H54 (cell line): ENCODE measurements around the gene GHITM.
"Not testable (repeated sequence)": the region's sequence is repeated elsewhere in the genome, so short reads cannot be mapped to it uniquely, and the experiment has no call there.

Source experiments
- DNase-seq: peaks from one replicate; pipeline ENCODE4 v3.0.0; 2011; ENCODE audit warnings: low spot score, mixed read lengths; ENCODE audit not compliant: insufficient read length
- FAIRE-seq: peaks from 3 replicates; lab custom pipeline; 2011; peaks lifted over from hg19 to GRCh38; lab: Jason Lieb, UNC
- POLR2A ChIP-seq: IDR thresholded peaks from 2 replicates; pipeline ENCODE4 v1.6.1; 2011; ENCODE audit warnings: low read depth, mild to moderate bottlenecking, low read length

Gene GHITM

DNA sequence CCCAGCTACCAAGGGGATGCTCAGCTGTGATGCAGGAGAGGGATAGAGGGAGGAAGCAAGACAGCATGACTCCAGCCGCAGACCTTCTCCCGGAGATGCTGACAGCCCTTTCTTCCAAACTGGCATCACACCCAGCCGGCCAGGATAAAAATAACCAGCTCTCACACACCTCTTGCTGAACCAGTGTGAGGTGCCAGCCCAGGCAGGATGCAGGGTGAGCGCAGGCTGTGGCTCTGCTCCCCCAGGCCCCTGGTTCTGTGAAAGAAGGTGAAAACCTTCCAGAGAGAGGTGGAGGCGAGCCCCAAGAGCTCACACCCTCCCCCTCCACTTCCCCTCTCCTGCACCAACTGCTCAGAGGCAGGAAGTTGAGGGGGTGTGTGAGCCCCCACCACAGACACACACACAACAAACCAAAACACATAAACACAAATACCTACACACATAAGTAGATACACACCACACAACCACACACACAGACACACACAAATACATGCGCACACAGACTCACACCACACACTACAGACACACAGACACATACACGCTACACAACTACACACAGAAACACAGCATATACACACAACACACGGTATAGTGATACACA, 38.3 kb downstream of the GHITM start:
- no peak for FAIRE-seq
- TF ChIP-seq POLR2A: no peak
- DNase-seq: no peak

DNA sequence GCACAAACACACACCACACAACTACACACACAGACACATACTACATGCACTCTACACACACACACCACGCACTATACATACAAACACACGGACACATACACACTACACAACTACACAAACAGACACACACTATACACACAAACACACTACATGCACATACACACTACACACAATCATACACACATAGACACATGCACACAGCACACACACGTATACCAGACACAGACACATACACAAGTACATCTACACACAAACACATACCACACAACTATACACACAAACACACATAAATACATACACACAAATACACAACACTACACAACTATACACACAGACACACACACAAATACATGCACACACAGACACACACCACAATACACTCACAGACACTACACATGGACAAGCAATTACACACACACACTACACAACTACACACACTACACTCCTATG, 38.9 kb downstream of the GHITM start:
- DNase-seq (no peak), FAIRE-seq (no peak)
- no peak for TF ChIP-seq POLR2A

DNA sequence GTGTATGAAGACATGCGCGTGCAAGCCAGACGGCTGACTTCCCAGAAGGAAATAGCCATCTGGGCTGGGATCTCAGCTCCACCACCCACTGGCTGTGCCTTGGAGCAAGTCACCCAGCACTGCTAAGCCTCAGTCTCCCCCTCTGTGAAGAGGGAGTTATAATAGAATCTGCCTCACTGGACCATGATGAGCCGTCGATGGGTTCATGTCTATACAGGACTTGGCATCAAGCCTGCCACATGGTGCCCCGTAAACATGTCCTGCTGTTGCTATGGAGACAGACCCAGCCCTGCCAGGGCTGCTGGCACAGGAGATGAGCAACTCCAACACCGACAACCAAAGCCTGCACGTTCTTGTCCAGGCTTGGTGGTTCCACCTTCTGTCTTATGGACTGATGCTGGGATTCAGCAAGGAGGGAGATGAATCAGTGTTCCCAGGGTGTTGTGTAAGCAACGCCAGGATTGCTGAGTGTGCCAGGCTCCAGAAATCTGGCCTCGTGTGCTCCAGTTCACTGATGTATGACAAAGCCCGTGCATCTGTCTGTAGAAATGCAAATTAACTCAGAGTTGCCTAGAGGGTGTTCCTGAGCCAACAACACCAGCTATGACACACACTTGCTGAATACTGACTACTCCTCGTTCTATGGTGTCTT, 39.9 kb downstream of the GHITM start:
- FAIRE-seq (no peak), DNase-seq (no peak)
- TF ChIP-seq POLR2A: no peak

DNA sequence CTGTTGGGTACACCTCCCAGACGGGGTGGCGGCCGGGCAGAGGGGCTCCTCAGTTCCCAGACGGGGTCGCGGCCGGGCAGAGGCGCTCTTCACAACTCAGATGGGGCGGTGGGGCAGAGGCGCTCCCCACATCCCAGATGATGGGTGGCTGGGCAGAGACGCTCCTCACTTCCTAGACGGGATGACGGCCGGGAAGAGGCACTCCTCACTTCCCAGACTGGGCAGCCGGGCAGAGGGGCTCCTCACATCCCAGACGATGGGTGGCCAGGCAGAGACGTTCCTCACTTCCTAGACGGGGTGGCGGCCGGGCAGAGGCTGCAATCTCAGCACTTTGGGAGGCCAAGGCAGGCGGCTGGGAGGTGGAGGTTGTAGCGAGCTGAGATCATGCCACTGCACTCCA, 41.1 kb downstream of the GHITM start:
- not testable (repeated sequence) for FAIRE-seq, DNase-seq

DNA sequence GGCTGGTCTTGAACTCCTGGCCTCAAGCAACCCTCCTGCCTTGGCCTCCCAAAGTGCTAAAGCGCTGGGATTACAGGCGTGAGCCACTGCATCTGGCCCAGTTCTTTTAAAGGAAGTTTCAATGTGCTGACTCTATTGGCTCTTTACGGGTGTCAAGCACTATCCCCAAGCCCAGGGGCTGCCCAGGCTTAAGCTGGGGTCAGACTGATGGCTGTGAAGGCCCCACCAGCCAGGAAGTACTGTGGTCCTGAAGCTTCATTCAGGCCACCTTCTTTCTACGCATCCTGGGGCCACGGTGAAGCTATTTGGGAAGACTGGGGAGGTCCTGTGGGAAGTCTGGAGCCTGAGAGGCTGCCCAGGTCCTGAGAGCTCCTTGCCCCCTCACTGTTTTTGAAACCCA, 42.3 kb downstream of the GHITM start:
- FAIRE-seq (no peak), DNase-seq (no peak)
- no peak for TF ChIP-seq POLR2A

DNA sequence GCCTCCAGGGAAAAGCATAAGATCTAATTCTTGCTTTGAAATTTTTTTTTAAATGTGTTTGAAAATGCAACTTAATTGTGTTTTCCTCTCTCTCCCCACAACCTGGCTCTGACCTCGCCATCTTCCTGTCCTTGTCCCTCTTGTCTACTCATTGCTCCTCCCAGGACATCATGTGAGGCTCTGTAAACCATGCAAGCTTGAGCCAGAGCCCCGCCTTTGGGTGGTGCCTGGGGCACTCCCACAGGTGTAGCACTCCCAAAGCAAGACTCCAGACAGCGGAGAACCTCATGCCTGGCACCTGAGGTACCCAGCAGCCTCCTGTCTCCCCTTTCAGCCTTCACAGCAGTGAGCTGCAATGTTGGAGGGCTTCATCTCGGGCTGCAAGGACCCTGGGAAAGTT, 45.2 kb downstream of the GHITM start:
- DNase-seq (no peak), FAIRE-seq (no peak)
- TF ChIP-seq POLR2A: no peak

DNA sequence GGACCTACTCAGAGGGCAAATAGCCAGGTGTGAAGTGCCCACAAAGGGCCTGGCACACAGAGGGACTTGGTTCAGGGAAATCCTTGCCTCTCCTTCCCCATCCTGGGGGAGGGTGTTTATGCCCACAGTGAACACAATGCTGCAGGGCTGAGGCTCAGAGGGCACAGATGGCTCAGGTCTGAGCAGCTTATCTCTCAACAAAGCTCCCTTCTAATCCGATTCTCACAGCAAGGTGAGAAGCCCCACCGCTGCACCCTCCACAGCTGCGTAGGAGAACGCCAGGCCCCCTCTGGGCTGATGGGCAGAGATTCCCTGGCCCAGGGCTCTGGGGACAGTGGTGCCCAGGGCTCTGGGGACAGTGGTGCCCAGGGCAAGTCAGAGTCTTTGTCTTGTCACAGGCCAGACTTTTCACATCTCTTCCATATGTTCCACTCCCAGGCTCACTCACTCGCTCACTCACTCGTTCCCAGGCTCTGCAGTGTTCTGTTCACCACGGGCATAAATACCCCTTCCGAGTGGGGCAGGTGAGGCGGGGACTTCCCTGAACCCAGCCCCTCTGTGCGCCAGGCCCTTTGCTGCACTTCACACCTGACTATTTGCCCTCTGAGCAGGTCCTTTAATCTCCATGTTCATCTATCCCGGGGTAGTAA, 46.3 kb downstream of the GHITM start:
- DNase-seq (no peak), FAIRE-seq (no peak)
- no peak for TF ChIP-seq POLR2A

DNA sequence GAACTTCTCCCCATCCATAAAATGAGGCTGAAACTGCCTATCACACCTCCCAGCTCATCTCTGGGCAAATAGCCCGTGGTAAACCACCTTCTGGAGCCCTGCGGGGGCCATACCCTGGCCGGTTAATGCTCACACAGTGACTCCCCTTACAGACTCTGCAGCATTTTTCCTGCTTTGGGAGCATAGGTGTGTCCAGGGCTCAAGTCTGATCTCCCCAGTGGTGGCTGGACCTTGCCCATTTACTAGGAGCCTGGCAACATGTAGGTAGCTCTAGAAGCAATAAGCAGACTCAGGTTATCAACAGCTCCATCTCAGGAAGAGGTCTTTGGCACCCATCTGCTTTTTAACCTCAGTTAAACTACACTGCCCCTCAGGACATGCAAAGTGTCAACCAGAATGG, 49.5 kb downstream of the GHITM start:
- TF ChIP-seq POLR2A: no peak
- DNase-seq (no peak), FAIRE-seq (no peak)

DNA sequence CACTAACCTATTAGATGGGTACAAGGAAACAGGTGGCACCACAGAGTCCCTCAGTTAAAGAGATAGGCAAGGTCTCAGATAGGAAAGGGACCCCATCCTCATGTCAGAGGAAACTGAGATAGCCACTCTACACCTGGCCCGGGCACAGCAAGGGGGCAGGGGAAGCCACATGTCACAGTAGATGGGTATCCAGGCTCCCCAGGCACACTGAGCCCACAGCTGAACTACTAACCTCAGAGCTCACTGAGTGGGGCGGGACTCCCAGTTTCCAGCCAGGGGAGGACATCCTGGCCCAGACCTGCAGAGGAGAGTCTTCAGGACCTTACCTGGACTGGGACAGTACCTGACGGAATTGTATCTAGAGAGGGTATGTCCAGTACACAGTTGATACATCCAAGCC, 51.3 kb downstream of the GHITM start:
- no peak for TF ChIP-seq POLR2A
- no peak for DNase-seq
- no peak for FAIRE-seq

DNA sequence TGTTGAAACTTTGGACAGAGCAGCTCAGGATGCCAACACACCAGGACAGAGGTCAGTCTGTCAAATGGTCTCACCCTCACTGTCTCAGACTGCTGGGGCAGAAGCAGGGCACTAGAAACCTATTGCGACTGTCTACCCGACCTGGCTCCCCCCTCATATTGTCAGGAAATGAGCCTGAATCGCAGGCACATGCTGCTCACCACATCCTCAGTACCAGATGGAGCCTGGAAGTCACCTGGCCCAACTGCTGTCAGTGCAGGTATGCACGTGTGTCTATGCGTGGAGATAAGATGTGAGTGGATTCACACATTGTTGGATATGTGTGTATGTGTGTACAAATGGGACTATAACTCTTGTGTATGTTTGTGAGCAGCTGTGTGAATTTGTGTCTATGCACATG, 51.8 kb downstream of the GHITM start:
- no peak for DNase-seq
- TF ChIP-seq POLR2A: no peak
- no peak for FAIRE-seq

DNA sequence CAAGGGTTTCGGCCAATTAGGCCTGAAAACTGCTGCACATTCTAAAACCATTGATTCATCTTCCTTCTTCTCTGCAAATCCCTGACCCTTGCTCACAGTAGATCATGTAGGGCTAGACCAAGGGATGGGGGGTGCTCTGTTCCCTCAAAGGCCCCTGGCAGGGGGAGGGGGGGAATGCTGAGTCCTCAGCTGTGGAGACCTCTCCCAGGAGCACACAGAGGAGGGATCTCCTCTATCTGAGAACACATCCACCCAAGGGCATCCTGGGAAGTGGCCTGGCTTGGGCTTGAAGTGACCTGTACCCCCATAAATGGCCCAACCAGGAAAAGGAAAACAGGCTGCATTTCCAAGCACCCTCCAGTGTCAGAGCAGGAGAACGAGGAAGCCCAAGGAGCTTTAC, 54.0 kb downstream of the GHITM start:
- FAIRE-seq: no peak
- no peak for TF ChIP-seq POLR2A

DNA sequence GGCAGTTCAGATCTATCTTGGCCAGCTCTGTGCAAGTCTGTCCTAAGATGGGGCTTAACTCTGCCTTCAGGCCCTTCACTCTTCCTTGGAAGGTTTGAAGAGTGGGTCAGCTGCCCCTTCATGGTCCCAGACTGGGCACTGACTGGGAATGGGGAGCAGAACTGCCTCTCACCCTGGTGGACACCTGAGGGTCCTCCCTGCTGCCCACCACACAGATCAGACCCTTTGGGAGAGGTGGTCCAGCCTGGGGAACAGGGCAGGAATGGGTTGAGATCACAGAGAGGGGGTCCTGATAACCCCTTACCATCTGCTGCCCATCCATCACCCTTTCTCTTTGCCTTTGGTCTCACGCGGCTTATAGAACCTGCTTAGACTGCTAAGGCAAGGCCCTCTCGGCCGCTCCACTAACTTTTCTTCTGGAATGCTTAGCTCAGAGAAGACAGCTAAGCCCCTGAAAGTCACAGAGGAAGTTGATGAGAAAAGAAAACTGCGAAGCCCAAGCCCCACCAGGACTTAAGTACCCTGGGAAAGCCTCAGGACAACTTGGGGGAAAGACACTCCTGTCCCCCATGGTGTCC, 54.6 kb downstream of the GHITM start:
- FAIRE-seq (no peak), DNase-seq (no peak)
- TF ChIP-seq POLR2A: no peak

More for the DNA sequence above, 54.0 kb downstream of the GHITM start:
- DNase-seq: no peak

DNA sequence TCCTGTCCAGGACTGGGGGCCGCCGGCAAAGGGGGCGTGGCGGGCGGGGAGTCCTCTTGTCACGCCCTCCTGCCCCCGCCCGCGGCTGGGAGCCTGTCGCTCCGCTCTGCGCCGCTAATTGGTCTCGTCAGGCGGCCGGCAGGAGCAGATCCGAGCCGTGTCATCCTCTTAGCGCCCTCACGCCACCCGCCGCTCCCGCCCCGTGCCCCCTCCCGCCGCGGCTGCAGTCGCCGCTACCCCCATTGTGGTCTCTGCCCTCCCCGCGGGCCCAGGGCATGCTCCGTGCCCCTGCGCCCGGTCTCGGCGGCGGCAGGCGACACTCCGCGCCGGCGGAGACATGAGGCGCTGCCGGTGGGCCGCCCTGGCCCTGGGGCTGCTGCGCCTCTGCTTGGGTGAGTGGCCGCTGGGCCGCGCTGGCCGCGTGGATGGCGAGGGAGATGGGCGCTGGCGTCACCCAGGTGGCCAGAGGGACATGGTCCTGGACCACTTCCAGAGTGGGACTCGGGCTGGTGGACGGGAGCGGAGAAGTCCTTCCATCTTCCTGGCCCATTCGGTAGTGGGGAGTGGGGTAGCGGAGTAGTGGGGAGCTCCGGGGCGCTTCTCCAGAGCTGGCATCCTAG, 55.2 kb downstream of the GHITM start, which contains the start of gene CDHR1:
Gene CDHR1, plus strand, starts transcription at position 114 of the 620 bp plus-strand sequence. Its CDS starts 224 bp downstream, at position 338.
- TF ChIP-seq POLR2A: no peak
- FAIRE-seq: no peak
- no peak for DNase-seq

DNA sequence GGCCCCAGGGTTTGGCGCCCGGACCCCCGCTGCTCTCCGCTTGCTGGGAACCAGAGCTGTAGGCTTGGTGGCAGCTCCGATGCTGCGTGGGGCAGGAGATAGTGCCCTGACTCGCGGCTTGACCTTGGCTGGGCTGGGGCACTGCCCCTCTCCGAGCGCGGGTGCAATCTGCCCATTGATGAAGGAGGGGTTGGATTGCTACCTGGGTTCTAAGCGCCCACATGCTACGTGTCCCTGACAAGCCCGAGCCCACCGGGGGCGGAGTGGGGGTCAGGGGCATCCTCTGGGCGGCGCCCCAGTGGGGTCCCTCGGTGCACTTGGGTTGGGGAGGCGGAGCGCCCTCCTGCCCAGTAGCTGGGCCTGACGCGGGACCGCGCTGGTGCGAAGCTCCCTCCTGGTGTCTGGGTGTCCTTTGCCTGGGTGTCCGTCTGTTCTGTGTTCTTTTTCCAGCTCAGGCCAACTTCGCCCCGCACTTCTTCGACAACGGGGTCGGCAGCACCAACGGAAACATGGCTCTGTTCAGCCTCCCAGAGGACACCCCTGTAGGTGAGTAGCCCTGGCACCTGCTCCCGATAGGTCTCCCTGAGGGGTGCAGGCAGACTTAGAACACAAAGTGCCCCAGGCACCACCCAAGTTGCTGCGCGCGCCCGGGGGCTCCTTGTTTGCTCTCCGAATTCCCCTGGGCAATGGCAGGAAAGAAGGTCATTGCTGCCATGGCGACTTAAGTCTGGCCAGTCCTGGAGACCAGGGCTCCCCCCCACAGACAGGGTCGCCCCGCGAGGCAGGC, 55.9 kb downstream of the GHITM start:
- DNase-seq: no peak
- no peak for FAIRE-seq
- TF ChIP-seq POLR2A: no peak
